ENCODE data around the gene MLLT10.

DNA sequence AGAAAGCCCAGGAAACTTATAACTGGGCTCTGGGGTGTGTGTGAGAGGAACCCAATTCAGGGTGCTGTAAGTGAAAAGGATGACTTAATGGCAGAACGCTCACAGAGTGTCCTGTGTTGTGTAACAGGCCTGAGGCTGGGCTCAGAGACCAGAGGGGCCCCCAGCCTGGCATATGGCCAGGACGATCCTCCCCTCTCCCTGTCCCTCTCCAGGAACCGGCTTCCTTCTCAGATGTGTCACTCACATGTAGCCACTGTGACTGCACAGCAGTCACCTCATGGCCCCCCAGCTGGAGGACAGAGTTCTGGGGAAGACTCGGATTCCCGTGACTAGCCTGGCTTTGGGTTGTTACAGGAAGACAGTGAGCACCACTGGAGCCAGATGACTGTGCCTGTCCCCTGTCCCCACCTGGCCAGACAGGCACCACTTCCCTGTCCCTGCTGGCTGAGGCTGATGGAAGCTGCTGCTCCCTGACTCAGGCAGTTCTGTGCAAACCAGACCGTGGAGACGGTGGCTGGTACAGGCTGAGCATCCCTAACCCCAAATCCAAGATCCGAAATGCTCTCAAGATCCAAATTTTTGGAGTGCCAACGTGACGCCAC lies 220.5 kb downstream of the MLLT10 start:
- TF ChIP-seq GLIS3 (CRISPR knock-in tag; IDR thresholded peaks at IDR 0.05) (no peak), ARNTL (CRISPR knock-in tag; IDR thresholded peaks at IDR 0.05; ENCODE audit: borderline replicate concordance, low read depth) (no peak), ZC3H10 (CRISPR knock-in tag; IDR thresholded peaks at IDR 0.05) (no peak), RARB (CRISPR knock-in tag; IDR thresholded peaks at IDR 0.05) (no peak), ZFP3 (CRISPR knock-in tag; IDR thresholded peaks at IDR 0.05) (no peak)
- TF ChIP-seq, protein P1, sequence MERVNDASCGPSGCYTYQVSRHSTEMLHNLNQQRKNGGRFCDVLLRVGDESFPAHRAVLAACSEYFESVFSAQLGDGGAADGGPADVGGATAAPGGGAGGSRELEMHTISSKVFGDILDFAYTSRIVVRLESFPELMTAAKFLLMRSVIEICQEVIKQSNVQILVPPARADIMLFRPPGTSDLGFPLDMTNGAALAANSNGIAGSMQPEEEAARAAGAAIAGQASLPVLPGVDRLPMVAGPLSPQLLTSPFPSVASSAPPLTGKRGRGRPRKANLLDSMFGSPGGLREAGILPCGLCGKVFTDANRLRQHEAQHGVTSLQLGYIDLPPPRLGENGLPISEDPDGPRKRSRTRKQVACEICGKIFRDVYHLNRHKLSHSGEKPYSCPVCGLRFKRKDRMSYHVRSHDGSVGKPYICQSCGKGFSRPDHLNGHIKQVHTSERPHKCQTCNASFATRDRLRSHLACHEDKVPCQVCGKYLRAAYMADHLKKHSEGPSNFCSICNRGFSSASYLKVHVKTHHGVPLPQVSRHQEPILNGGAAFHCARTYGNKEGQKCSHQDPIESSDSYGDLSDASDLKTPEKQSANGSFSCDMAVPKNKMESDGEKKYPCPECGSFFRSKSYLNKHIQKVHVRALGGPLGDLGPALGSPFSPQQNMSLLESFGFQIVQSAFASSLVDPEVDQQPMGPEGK (CRISPR knock-in tag; IDR thresholded peaks at IDR 0.05; ENCODE audit: borderline replicate concordance) = no peak
- TF ChIP-seq, protein P2, sequence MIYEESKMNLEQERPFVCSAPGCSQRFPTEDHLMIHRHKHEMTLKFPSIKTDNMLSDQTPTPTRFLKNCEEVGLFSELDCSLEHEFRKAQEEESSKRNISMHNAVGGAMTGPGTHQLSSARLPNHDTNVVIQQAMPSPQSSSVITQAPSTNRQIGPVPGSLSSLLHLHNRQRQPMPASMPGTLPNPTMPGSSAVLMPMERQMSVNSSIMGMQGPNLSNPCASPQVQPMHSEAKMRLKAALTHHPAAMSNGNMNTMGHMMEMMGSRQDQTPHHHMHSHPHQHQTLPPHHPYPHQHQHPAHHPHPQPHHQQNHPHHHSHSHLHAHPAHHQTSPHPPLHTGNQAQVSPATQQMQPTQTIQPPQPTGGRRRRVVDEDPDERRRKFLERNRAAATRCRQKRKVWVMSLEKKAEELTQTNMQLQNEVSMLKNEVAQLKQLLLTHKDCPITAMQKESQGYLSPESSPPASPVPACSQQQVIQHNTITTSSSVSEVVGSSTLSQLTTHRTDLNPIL (CRISPR knock-in tag; IDR thresholded peaks at IDR 0.05; ENCODE audit: low read depth) = no peak
